ENCODE measurements around the gene FCN1.
"Not testable (repeated sequence)": the region's sequence is repeated elsewhere in the genome, so short reads cannot be mapped to it uniquely, and the experiment has no call there.

FCN1 gene

DNA sequence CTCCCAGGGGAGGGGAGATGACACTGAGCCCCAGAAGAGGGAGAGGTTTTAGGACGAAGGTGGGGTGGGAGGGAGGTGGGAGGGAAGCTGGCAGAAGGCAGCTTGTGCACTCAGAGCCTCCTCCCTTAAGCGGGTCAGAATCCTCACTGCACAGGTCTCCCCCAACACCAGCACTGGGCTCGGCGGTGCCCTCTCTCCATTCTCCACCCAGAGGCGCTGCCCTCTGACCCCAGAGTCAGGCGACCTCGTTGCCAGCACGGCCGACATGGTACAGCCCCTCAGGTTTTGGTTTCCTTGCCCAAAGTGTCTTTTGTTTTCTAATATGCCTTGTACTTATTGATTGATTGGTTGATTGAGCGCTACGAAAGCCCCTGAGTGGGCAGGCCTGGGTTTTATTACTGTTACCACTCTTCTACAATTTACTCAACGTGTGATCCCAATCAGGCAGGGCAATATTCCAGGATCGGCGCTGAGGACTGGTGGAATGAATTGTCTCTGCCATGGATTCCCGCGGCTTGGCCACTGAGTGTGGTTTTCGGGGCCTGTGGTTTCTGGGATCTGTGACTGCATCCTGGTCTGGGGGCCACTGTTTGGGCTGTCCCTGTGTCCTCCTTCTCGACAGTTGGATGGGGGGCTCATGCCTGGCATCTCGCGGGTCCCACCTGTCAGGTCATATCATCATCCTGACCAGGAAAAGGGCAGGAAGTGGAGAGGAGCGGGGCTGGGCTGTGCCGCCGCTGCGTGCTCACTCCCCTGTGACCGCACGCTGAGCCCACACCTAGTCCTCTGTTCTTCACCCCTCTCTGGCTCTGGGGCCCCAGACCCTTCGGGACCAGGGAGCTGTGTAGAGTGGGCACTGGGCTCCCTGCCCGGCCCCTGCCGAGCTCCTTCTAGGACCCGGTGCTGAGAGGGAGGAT lies 46.7 kb downstream of the FCN1 start:
- no peak for DNase-seq

GRCh38 chr9:134870301-134870694 lies 47.4 kb downstream of the FCN1 start:
- DNase-seq, result no peak

GRCh38 chr9:134869554-134870300 lies 48.0 kb downstream of the FCN1 start:
- no peak for DNase-seq

DNA sequence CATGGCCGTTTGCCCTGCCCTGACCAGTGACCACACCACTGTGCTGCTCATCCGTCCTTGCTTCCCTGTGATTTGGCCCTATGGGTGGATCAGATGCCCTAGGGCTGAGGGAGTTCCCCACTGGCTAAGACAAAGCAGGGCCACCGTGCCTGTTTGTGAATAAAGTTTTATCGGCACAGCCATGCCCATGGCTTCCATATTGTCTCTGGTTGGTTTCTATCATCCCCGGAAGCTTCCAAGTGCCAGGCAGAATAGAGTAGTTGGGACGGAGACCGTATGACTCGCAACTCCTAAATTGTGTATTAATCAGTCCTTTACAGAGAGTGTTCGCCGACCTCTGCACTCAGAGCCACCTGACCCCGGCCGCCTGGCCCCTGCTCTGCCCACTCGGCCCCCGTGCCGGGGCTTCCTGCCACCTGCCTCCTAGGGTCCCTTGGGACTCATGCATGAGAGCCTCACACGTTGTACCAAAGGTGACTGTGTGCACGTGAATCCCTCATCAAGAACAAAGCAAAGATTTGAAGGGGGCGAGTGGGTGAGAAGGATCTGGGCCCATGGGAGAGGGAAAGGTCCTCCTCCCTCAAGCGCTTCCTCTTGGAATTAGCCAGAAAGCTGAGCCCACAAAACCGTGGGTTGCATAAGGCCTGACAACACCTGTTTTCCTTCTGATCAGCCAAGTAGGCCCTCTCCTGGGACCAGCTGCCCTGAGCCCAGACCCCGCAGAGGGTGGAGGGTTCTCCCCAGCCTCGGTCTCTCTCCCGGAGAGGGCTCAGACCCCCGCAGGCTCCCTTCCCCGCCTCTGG lies 48.8 kb downstream of the FCN1 start:
- DNase-seq, result no peak

DNA sequence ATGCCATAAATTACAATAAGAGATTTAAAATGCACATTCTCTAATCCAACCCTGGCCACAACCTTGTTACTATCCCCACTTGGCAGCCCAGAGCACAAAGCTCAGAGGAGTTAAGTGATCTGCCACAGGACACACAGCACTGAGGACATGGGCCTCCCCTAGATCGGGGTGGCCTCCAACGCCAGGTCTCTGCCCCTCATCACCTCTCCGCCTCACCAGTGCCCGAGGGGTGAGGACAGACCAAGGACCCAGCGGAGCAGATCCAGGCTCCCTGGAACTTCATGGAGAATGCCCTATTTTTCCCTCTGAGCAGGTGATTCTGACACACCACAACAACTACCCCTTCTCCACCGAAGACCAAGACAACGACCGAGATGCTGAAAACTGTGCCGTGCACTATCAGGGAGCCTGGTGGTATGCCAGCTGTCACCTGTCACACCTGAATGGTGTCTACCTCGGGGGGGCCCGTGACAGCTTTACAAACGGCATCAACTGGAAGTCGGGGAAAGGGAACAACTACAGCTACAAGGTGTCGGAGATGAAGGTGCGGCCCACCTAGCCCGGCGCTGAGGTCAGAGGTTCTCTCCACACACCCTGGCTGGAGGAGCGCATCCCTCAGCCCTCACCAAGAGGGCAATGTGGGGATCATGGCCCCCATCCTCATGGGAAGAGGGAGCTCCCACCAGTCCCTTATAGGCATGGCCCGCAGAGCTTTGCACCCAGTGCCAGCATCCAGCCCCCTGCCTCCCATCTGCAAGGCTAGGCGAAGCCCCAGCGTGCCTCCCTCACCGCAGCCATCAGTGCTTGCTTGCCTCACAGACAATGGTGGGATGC lies 49.6 kb downstream of the FCN1 start:
- DNase-seq, result no peak

DNA sequence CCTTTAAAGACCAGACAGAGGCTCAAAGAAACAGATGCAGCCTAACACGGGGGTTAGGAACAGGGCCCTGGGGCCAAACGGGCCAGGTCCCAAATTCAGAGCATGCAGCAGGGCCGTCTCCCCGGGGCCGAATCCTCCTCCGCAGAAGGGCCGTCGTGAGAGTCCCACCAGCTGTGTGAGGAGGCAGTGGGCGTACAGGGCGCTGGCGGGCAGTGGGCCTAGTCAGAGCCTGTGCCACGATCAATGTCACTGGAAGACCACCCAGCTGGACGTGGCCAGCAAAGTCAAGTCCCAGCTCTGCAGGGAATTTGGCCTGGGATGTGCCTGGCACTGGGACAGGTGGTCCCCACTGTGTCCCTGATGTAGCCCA lies 52.9 kb downstream of the FCN1 start:
- no peak for DNase-seq

GRCh38 chr9:134863941-134864820 lies 53.5 kb downstream of the FCN1 start:
- no peak for DNase-seq

DNA sequence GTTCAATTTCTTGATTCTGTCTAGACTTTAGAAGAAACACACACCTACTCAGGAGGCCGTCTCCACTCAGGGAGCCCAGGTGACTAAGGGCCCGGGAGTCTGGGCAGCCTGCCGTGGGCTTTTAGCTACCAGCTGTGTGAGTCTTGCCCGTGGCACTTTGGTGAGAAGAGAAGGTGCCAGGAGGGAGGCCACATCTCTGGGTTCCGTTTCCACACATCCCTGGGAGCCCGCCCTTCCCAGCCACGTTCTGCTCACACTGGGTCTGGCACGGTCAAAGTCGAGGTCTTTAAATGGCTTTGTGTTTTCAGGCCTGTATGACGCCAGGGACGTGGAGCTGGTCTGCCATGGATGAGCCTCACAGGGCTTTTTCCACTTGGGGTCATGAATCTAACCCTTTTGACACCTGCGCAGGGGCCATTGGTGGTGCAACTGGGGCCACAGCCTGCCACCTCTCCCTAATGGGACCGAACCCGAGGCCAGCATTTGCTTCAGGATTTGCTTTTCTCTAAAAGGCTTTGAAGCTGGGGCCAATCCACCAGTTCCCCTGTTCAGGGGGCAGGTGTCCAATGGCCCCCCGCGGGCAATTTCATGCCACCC lies 54.3 kb downstream of the FCN1 start:
- DNase-seq, result no peak

DNA sequence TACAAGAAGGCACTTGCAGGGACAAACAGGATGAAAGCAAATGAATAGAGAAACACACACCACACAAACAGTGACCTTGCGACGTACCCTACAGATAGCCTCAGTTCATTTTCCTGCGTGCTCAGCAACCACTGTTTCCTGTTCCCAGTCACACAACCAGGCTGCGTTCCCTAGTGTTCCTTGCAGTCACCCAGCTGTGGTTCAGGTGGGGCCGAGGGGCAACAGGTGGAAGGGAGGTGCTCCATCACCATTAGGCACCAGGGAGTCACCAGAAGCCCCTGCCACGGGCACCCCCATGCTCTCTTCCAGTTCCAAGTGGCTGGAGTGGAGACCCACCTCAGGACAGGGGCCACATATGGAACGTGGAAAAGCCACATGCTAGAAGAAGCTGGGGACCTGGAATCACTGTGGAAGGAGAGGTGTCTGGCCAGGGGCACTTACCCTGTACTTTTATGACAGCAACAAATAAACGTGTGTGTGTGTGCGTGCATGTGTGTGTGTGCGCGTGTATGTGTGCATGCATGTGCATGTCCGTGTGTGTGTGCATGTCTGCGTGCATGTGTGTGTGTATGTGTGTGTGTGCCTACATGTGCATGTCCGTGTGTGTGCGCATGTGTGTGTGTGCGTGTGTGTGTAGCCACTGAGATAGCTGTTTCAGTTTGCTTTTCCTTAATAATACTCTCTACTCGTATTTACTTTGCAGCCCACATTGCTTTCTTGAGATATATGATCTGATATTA lies 55.9 kb downstream of the FCN1 start:
- no peak for DNase-seq

DNA sequence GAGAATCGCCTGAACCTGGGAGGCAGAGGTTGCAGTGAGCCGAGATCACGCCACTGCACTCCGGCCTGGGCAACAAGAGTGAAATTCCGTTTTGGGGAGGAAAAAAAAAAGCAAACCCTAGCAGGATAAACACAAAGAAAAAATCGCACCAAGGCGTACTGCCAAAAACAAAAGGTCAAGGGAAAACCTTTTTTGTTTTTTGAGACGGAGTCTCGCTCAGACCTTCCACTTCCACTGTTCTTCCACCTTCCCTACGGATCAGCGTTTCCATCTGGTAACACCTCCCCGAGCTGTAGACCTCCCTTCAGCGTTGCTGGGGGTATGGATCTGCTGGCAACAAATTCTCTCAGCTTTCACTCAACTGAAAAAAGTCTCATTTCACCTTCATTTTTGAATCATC lies 57.2 kb downstream of the FCN1 start:
- no peak for DNase-seq

DNA sequence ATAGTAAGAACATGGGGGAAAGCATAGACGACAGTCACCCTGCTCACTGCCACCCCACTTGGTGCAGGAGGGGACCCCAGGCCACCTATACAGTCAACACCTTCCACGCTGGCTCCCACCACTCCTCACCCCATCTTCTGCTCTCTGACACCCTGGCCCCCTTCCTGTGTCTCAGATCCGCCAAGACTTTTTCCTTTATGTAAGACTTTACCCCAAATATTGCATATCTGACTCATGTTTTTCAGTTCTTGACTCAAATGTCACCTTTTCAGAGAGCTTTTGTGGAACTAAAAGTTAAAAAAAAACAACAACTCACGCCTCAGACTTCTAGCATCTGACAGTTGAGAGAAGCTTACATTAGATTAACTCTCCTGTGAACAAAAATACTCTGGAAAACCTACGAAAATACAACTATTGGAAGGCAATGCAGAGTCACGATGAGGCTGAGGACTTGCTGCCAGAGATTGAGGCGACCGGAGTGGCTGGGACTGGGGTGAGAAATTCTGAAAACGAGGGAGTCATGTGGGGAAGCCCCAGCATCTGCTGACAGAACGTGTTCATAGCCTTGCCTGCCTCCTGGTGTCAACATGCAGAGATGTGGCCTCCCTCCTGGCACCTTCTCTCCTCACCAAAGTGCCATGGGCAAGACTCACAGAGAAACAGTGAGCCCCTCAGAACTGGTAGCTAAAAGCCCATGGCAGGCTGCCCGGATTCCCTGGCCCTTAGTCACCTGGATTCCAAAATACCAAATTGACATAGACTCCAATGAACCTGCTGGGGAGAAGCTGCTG lies 59.5 kb downstream of the FCN1 start:
- DNase-seq, result no peak

DNA sequence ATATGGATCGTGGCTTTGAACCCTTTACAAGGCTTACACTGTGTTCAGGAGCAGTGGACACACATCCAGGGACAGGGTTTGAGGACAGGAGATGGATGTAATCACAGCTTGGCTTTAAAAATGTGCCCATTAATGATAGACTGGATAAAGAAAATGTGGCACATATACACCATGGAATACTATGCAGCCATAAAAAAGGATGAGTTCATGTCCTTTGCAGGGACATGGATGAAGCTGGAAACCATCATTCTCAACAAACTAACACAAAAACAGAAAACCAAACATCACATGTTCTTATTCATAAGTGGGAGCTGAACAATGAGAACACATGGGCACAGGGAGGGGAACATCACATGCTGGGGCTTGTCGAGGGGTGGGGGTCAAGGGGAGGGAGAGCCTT lies 60.3 kb downstream of the FCN1 start:
- DNase-seq, result not testable (repeated sequence)

- DNase-seq, result no peak
Observed at GRCh38 chr9:134855900-134856377, 61.8 kb downstream of the FCN1 start.

Data from HCEC 1CT (cell line).